ENCODE data around the gene HES7. TPM values are rescaled to one million over a fixed set of nuclear protein-coding genes. Genes with fewer than 3 reads are reported as not detected.

The HES7 gene
- total and polyA plus RNA-seq, 9 of the 15 experiments (the other 6 are each of a cell fraction or from before 2014, with no cell fraction given) = 0.03 to 1.7 (median 0.14) TPM; not detected in 1

GRCh38 chr17:8153525-8153956 lies 29.6 kb upstream of the HES7 start (continued):
- TF ChIP-seq TFE3 (CRISPR knock-in tag; IDR thresholded peaks at IDR 0.05) = peak; percentile 53; the same call in 1 of the 2 replicates
- peak; percentile 86 for TF ChIP-seq RAD51 (IDR thresholded peaks at IDR 0.05; ENCODE audit: borderline replicate concordance, low read depth)
- 0 out of 2 replicates have a peak, but pooled peaks have one; percentile 12 for TF ChIP-seq ZBTB7A (IDR thresholded peaks at IDR 0.05; ENCODE audit: borderline replicate concordance, control insufficient read depth, low read depth, low read length)
- peak; percentile 87 for TF ChIP-seq USF2 (CRISPR knock-in tag; IDR thresholded peaks at IDR 0.05)
- no peak for TF ChIP-seq ZNF175 (CRISPR knock-in tag; IDR thresholded peaks at IDR 0.05; ENCODE audit: low read depth)
- TF ChIP-seq EP400 (IDR thresholded peaks at IDR 0.05) = 0 out of 2 replicates have a peak, but pooled peaks have one; percentile 21
- peak; percentile 42; the same call in 1 of the 2 replicates for TF ChIP-seq ATF3 (IDR thresholded peaks at IDR 0.05)
- no peak for TF ChIP-seq ATF3 (CRISPR knock-in tag; conservative IDR thresholded peaks at IDR 0.05)
- peak; percentile 51 for TF ChIP-seq BHLHE40 (IDR thresholded peaks at IDR 0.05; ENCODE audit: low read length)
- TF ChIP-seq SRSF1 (IDR thresholded peaks at IDR 0.05; ENCODE audit: low read depth, low read length) = no peak
- TF ChIP-seq CBFA2T2 (conservative IDR thresholded peaks at IDR 0.05) = peak; percentile 41; the same call in 1 of the 2 replicates
- TF ChIP-seq MNT (conservative IDR thresholded peaks at IDR 0.05) = peak; percentile 38 to 54
- TF ChIP-seq CGGBP1 (CRISPR knock-in tag; IDR thresholded peaks at IDR 0.05) = no peak
- peak; percentile 21 to 22 for TF ChIP-seq E2F6 (IDR thresholded peaks at IDR 0.05; ENCODE audit: borderline replicate concordance in 1 of 2, extremely low read depth in 1 of 2, insufficient read depth in 1 of 2, insufficient read length in 1 of 2, low read depth in 1 of 2, low read length in 1 of 2, poor library complexity in 1 of 2, severe bottlenecking in 1 of 2)

Data from K562 (cell line).